ENCODE measurements around the gene SETDB1. TPM values are rescaled to one million over a fixed set of nuclear protein-coding genes. Genes with fewer than 3 reads are reported as not detected.
"Not testable (repeated sequence)": the region's sequence is repeated elsewhere in the genome, so short reads cannot be mapped to it uniquely, and the experiment has no call there.

The SETDB1 gene
- total and polyA plus RNA-seq, 7 experiments from 2014 or later, result 13.4 to 94.9 (median 57.4) TPM

DNA sequence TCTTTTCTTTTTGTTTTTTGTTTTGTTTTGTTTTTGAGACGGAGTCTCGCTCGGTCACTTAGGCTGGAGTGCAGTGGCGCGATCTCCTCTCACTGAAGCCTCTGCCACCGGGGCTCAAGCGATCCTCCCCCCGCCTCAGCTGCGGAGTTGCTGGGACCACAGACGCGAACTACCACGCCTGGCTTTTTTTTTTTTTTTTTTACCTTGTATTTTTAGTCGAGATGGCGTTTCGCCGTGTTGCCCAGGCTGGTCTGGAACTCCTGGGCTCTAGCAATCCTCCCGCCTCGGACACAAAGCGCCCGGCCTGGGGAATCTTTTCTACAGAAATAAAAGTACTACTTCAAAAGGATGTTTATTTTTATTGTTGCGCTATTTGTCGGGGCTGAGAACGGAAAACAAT lies 1.1 kb upstream of the SETDB1 start:
- ChIA-PET CTCF (interaction anchor here (1.2 kb wide), 1 partner anchor 186 kb away, joined by 3 read pairs; no protein-coding TSS in a partner anchor), POLR2A (no interaction called here)
- no peaks in the 10 kb centered on the region for H3K27me3 ChIP-seq (ENCODE audit: control insufficient read depth in 2 of 2, insufficient read depth in 2 of 2, low read length in 2 of 2)
- intact Hi-C loops (cut with micrococcal nuclease), result loop anchor here in 1 of 2 donors (5.0 kb wide), 4 partner anchors 147 to 363 kb away; partner anchors contain the start of genes ENSA, GABPB2 and GOLPH3L
- H3K4me1 ChIP-seq (ENCODE audit: control insufficient read depth in 2 of 2, insufficient read depth in 2 of 2, low read length in 2 of 2), result peaks cover 0 to 7% of the 10 kb centered on the region in 2 donors
- H3K4me3 ChIP-seq (ENCODE audit: low read length), result peak overlapping the region; percentile 92
- H3K4me3 Mint-ChIP-seq, result peak overlapping the region; percentile 92 to 97 (median 94)
- DNase-seq, result peak in 2 of 9 donors; percentile 7 to 8
- H3K36me3 ChIP-seq (ENCODE audit: control insufficient read depth in 2 of 3, insufficient read depth in 3 of 3, low read length in 3 of 3), result peaks cover 0 to 21% (median 6%) of the 10 kb centered on the region in 3 experiments
- peak overlapping the region in 7 of 9 donors; percentile 92 to 99 (median 95) for H3K27ac Mint-ChIP-seq
- no peaks in the 10 kb centered on the region for H3K27me3 Mint-ChIP-seq
- H3K4me1 Mint-ChIP-seq, result peaks cover 15 to 34% (median 27%) of the 10 kb centered on the region in 7 donors
- H3K9me3 ChIP-seq (ENCODE audit: control insufficient read depth in 2 of 3, low read length in 3 of 3), result no peaks in the 10 kb centered on the region
- peaks cover 0 to 4% (median 0%) of the 10 kb centered on the region in 11 donors for H3K9me3 Mint-ChIP-seq
- no peak overlapping the region for H3K27ac ChIP-seq (ENCODE audit: low read depth, low read length)
- ATAC-seq, result no peak
- peaks cover 4 to 25% (median 20%) of the 10 kb centered on the region in 5 donors for H3K36me3 Mint-ChIP-seq

DNA sequence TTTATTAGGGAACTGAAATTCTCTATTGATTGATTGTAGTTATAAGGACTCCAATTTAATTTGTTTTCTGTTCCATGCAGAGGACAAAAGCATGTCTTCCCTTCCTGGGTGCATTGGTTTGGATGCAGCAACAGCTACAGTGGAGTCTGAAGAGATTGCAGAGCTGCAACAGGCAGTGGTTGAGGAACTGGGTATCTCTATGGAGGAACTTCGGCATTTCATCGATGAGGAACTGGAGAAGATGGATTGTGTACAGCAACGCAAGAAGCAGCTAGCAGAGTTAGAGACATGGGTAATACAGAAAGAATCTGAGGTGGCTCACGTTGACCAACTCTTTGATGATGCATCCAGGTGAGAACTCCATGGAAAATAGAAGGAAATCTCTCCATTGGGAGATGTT lies 1.5 kb downstream of the SETDB1 start:
- Mint-ChIP-seq H3K36me3 (peaks cover 9 to 46% (median 39%) of the 10 kb centered on the region in 5 donors), H3K9me3 (peaks cover 0 to 18% (median 9%) of the 10 kb centered on the region in 11 donors), H3K4me1 (peaks cover 9 to 29% (median 22%) of the 10 kb centered on the region in 7 donors), H3K27me3 (no peaks in the 10 kb centered on the region), H3K27ac (peak overlapping the region in 7 of 9 donors; percentile 22 to 93 (median 68)), H3K4me3 (peak overlapping the region in 9 of 10 donors; percentile 72 to 97 (median 94))
- intact Hi-C loops (cut with micrococcal nuclease), result loop anchor here (2.0 to 5.0 kb wide), 10 partner anchors 51 to 367 kb away; partner anchors contain the start of genes GOLPH3L (in 2 of the 2), CTSS (in 1 of the 2), ENSA (in 1 of the 2) and GABPB2 (in 1 of the 2)
- peaks cover 0 to 6% (median 0%) of the 10 kb centered on the region in 3 experiments for H3K9me3 ChIP-seq (ENCODE audit: control insufficient read depth in 2 of 3, low read length in 3 of 3)
- DNase-seq (no peak), ATAC-seq (no peak)
- CTCF ChIA-PET, result no interaction called here
- H3K4me3 ChIP-seq (ENCODE audit: low read length), result no peak overlapping the region
- H3K36me3 ChIP-seq (ENCODE audit: control insufficient read depth in 2 of 3, insufficient read depth in 3 of 3, low read length in 3 of 3), result peaks cover 4 to 43% (median 19%) of the 10 kb centered on the region in 3 experiments
- peaks cover 0 to 7% of the 10 kb centered on the region in 2 donors for H3K4me1 ChIP-seq (ENCODE audit: control insufficient read depth in 2 of 2, insufficient read depth in 2 of 2, low read length in 2 of 2)
- POLR2A ChIA-PET, result interaction anchor here (0.9 to 1.6 kb wide), 3 partner anchors 29 to 120 kb away, joined by 3 read pairs; partner anchors contain the start of genes C1orf56 and CERS2
- H3K27ac ChIP-seq (ENCODE audit: low read depth, low read length), result no peak overlapping the region
- no peaks in the 10 kb centered on the region for H3K27me3 ChIP-seq (ENCODE audit: control insufficient read depth in 2 of 2, insufficient read depth in 2 of 2, low read length in 2 of 2)

DNA sequence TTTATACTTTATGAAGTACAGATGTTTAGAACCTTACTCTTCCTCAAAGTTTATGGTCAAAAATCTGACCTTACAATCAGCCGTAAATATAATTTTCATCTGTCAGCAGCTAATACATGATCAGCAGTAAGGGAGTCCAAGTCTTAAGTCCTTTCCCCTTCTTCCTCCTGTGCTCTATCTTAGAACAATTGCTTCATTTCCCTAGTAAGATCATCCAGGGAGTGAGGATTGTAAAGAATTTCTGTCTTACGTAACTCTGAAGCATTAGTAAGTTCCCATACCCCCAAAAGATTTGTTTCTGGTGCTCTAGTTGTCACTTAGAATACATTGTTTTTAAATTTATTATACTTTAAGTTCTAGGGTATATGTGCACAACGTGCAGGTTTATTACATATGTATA lies 2.1 kb downstream of the SETDB1 start:
- Mint-ChIP-seq H3K27me3 (no peaks in the 10 kb centered on the region), H3K9me3 (peaks cover 0 to 20% (median 10%) of the 10 kb centered on the region in 11 donors), H3K27ac (peak overlapping the region in 2 of 9 donors; percentile 28 to 49), H3K4me3 (peak overlapping the region in 9 of 10 donors; percentile 14 to 67 (median 44)), H3K36me3 (peaks cover 9 to 50% (median 42%) of the 10 kb centered on the region in 5 donors), H3K4me1 (peaks cover 9 to 29% (median 23%) of the 10 kb centered on the region in 7 donors)
- ChIA-PET CTCF (no interaction called here), POLR2A (interaction anchor here (1.5 to 1.6 kb wide), 2 partner anchors 28 to 46 kb away, joined by 3 read pairs; partner anchors contain the start of gene CERS2)
- ATAC-seq, result no peak
- DNase-seq, result no peak
- peaks cover 4 to 50% (median 20%) of the 10 kb centered on the region in 3 experiments for H3K36me3 ChIP-seq (ENCODE audit: control insufficient read depth in 2 of 3, insufficient read depth in 3 of 3, low read length in 3 of 3)
- peaks cover 0 to 7% of the 10 kb centered on the region in 2 donors for H3K4me1 ChIP-seq (ENCODE audit: control insufficient read depth in 2 of 2, insufficient read depth in 2 of 2, low read length in 2 of 2)
- intact Hi-C loops (cut with micrococcal nuclease), result loop anchor here in 1 of 2 donors (5.0 kb wide), 4 partner anchors 144 to 366 kb away; partner anchors contain the start of genes ENSA, GABPB2 and GOLPH3L
- H3K27ac ChIP-seq (ENCODE audit: low read depth, low read length), result no peak overlapping the region
- peaks cover 0 to 6% (median 0%) of the 10 kb centered on the region in 3 experiments for H3K9me3 ChIP-seq (ENCODE audit: control insufficient read depth in 2 of 3, low read length in 3 of 3)
- no peak overlapping the region for H3K4me3 ChIP-seq (ENCODE audit: low read length)
- no peaks in the 10 kb centered on the region for H3K27me3 ChIP-seq (ENCODE audit: control insufficient read depth in 2 of 2, insufficient read depth in 2 of 2, low read length in 2 of 2)

DNA sequence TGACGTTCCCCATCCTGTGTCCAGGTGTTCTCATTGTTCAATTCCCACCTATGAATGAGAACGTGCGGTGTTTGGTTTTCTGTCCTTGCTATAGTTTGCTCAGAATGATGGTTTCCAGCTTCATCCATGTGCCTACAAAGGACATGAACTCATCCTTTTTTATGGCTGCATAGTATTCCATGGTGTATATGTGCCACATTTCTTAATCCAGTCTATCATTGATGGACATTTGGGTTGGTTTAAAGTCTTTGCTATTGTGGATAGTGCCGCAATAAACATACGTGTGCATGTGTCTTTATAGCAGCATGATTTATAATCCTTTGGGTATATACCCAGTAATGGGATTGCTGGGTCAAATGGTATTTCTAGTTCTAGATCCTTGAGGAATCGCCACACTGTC lies 2.6 kb downstream of the SETDB1 start:
- H3K27ac Mint-ChIP-seq; H3K4me1 ChIP-seq (ENCODE audit: control insufficient read depth in 2 of 2, insufficient read depth in 2 of 2, low read length in 2 of 2); H3K4me3 ChIP-seq (ENCODE audit: low read length); H3K4me3 Mint-ChIP-seq; H3K27me3 ChIP-seq (ENCODE audit: control insufficient read depth in 2 of 2, insufficient read depth in 2 of 2, low read length in 2 of 2); ATAC-seq; H3K9me3 ChIP-seq (ENCODE audit: control insufficient read depth in 2 of 3, low read length in 3 of 3); H3K27me3 Mint-ChIP-seq; CTCF ChIA-PET; DNase-seq; H3K27ac ChIP-seq (ENCODE audit: low read depth, low read length): not testable (repeated sequence)
- Mint-ChIP-seq H3K9me3 (peaks cover 0 to 20% (median 10%) of the 10 kb centered on the region in 11 donors), H3K4me1 (peaks cover 9 to 29% (median 23%) of the 10 kb centered on the region in 7 donors), H3K36me3 (peaks cover 9 to 53% (median 42%) of the 10 kb centered on the region in 5 donors)
- POLR2A ChIA-PET, result interaction anchor here (1.5 kb wide), 1 partner anchor 46 kb away, joined by 3 read pairs; the partner anchor contains the start of gene CERS2
- intact Hi-C loops (cut with micrococcal nuclease), result loop anchor here in 1 of 2 donors (5.0 kb wide), 4 partner anchors 144 to 366 kb away; partner anchors contain the start of genes ENSA, GABPB2 and GOLPH3L
- H3K36me3 ChIP-seq (ENCODE audit: control insufficient read depth in 2 of 3, insufficient read depth in 3 of 3, low read length in 3 of 3), result peaks cover 4 to 51% (median 20%) of the 10 kb centered on the region in 3 experiments

DNA sequence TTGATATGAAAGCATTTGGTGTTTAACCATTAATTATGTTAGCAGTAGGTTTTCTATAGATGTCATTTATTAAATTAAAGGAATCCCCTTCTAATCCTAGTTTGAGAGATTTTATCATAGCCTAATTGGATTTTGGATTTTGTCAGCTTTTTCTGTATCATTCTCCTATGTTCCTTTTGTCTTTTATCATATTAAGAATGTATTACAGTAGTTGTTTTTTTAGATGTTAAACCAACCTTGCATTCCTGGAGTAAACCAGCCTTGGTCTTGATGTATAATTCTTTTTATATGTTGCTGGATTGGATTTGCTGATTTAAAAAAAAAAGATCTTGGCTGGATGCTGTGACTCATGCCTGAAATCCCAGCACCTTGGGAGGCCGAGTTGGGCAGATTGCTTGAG lies 5.6 kb downstream of the SETDB1 start:
- ChIA-PET CTCF (no interaction called here), POLR2A (interaction anchor here (1.0 to 1.1 kb wide), 2 partner anchors 172 to 179 kb away, joined by 3 read pairs; no protein-coding TSS in a partner anchor)
- Histone ChIP-seq H3K27ac (ENCODE audit: low read depth, low read length) (no peak overlapping the region), H3K9me3 (ENCODE audit: control insufficient read depth in 2 of 3, low read length in 3 of 3) (peaks cover 0 to 6% (median 0%) of the 10 kb centered on the region in 3 experiments), H3K4me3 (ENCODE audit: low read length) (no peak overlapping the region), H3K4me1 (ENCODE audit: control insufficient read depth in 2 of 2, insufficient read depth in 2 of 2, low read length in 2 of 2) (peaks cover 0 to 5% of the 10 kb centered on the region in 2 donors), H3K36me3 (ENCODE audit: control insufficient read depth in 2 of 3, insufficient read depth in 3 of 3, low read length in 3 of 3) (peaks cover 8 to 55% (median 26%) of the 10 kb centered on the region in 3 experiments), H3K27me3 (ENCODE audit: control insufficient read depth in 2 of 2, insufficient read depth in 2 of 2, low read length in 2 of 2) (no peaks in the 10 kb centered on the region)
- no peaks in the 10 kb centered on the region for H3K27me3 Mint-ChIP-seq
- H3K36me3 Mint-ChIP-seq, result peaks cover 9 to 67% (median 57%) of the 10 kb centered on the region in 5 donors
- intact Hi-C loops (cut with micrococcal nuclease), result no loop called here
- ATAC-seq (no peak), DNase-seq (peak in 5 of 9 donors; percentile 11 to 41 (median 29))
- H3K27ac Mint-ChIP-seq, result peak overlapping the region in 1 of 9 donors; percentile 15
- peak overlapping the region in 2 of 10 donors; percentile 29 to 33 for H3K4me3 Mint-ChIP-seq
- peaks cover 0 to 20% (median 9%) of the 10 kb centered on the region in 11 donors for H3K9me3 Mint-ChIP-seq
- H3K4me1 Mint-ChIP-seq, result peaks cover 19 to 36% (median 30%) of the 10 kb centered on the region in 7 donors

DNA sequence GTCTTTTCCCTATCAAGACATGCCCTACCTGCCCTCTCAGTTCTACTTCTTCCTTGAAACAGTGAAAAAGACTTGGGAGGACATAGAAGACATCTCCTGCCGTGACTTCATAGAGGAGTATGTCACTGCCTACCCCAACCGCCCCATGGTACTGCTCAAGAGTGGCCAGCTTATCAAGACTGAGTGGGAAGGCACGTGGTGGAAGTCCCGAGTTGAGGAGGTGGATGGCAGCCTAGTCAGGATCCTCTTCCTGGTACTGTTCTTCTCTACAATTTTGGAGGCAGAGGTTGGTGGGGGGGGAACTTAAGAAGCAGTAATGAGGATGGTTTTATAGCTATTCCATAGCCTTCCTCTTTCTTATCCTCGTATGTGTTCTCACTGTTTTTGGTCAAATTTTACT lies 18.7 kb downstream of the SETDB1 start:
- H3K27me3 Mint-ChIP-seq, result no peaks in the 10 kb centered on the region
- ATAC-seq, result no peak
- CTCF ChIA-PET, result interaction anchor here (0.5 kb wide), 1 partner anchor 76 kb away, joined by 4 read pairs; no protein-coding TSS in a partner anchor
- H3K9me3 Mint-ChIP-seq, result no peaks in the 10 kb centered on the region
- H3K36me3 ChIP-seq (ENCODE audit: control insufficient read depth in 2 of 3, insufficient read depth in 3 of 3, low read length in 3 of 3), result peaks cover 20 to 88% (median 23%) of the 10 kb centered on the region in 3 experiments
- H3K4me1 Mint-ChIP-seq, result no peaks in the 10 kb centered on the region
- POLR2A ChIA-PET, result no interaction called here
- H3K27me3 ChIP-seq (ENCODE audit: control insufficient read depth in 2 of 2, insufficient read depth in 2 of 2, low read length in 2 of 2), result no peaks in the 10 kb centered on the region
- H3K4me3 ChIP-seq (ENCODE audit: low read length), result no peak overlapping the region
- H3K36me3 Mint-ChIP-seq, result peaks cover 14 to 55% (median 29%) of the 10 kb centered on the region in 5 donors
- peak overlapping the region in 2 of 9 donors; percentile 6 to 69 for H3K27ac Mint-ChIP-seq
- intact Hi-C loops (cut with micrococcal nuclease), result no loop called here
- no peaks in the 10 kb centered on the region for H3K9me3 ChIP-seq (ENCODE audit: control insufficient read depth in 2 of 3, low read length in 3 of 3)
- no peak for DNase-seq
- no peaks in the 10 kb centered on the region for H3K4me1 ChIP-seq (ENCODE audit: control insufficient read depth in 2 of 2, insufficient read depth in 2 of 2, low read length in 2 of 2)
- no peak overlapping the region for H3K27ac ChIP-seq (ENCODE audit: low read depth, low read length)
- no peak overlapping the region for H3K4me3 Mint-ChIP-seq
